IPS DF 6.9 (cell line): ENCODE data around the gene SLC35E1.

Source experiments
- DNase-seq: peaks from one replicate; pipeline ENCODE4 v3.0.0-alpha.2; 2013; ENCODE audit warnings: low read depth, low spot score
- H3K27ac ChIP-seq: one replicate; pipeline ENCODE4 v1.5.1; 2013; ENCODE audit warnings: low read length, control low read depth
- H3K27me3 ChIP-seq: 2 replicates; pipeline ENCODE4 v1.6.1; 2013; ENCODE audit warnings: mild to moderate bottlenecking, low read length; ENCODE audit not compliant: control insufficient read depth, insufficient read depth
- H3K36me3 ChIP-seq: 2 replicates; pipeline ENCODE4 v1.6.1; 2013; ENCODE audit warnings: low read length; ENCODE audit not compliant: control insufficient read depth, insufficient read depth
- H3K4me1 ChIP-seq: 2 replicates; pipeline ENCODE4 v1.6.1; 2013; ENCODE audit warnings: low read length; ENCODE audit not compliant: control insufficient read depth, insufficient read depth
- H3K4me3 ChIP-seq: 2 replicates; pipeline ENCODE4 v1.5.1; 2013; ENCODE audit warnings: mild to moderate bottlenecking, low read length
- H3K9me3 ChIP-seq: 2 replicates; pipeline ENCODE4 v1.6.1; 2013; ENCODE audit warnings: low read length, inconsistent platforms; ENCODE audit not compliant: control insufficient read depth, insufficient read depth
- WGBS: extraction: QIAGEN DNeasy Blood & Tissue Kit; methylation state at CpG from one replicate; pipeline ENCODE4 v1.1.7; 2013; ENCODE audit warnings: mixed read lengths, missing lambda C conversion rate; ENCODE audit not compliant: insufficient read length, insufficient coverage; 5-methylcytosine and 5-hydroxymethylcytosine counted together

Gene SLC35E1

DNA sequence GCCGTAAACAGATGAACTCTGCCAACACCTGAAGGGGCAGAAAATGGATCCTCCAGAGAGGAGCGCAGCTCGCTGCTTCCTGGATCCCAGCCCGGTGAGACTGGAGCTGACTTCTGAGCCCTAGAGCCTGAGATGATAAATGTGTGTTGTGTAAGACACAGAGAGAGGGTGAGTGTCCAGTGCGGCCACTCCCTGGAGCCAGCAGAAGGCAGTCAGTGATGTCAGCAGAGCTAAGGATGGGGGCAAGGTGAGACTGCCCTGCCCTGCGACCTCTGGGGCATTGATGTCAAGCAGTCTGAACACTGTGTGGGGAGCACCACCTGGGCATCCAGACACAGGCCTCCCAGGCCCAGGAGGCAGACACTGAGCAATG is 9.7 kb upstream of the SLC35E1 start:
- no peaks in the 10 kb centered on the region for H3K9me3 ChIP-seq
- peaks cover 11% of the 10 kb centered on the region for H3K4me1 ChIP-seq
- no peaks in the 10 kb centered on the region for H3K27me3 ChIP-seq
- H3K36me3 ChIP-seq = peaks cover 7% of the 10 kb centered on the region
- WGBS = no CpG with 5 or more reads among the region's 6 CpGs
- no peak overlapping the region for H3K4me3 ChIP-seq
- no peak overlapping the region for H3K27ac ChIP-seq
- no peak for DNase-seq

DNA sequence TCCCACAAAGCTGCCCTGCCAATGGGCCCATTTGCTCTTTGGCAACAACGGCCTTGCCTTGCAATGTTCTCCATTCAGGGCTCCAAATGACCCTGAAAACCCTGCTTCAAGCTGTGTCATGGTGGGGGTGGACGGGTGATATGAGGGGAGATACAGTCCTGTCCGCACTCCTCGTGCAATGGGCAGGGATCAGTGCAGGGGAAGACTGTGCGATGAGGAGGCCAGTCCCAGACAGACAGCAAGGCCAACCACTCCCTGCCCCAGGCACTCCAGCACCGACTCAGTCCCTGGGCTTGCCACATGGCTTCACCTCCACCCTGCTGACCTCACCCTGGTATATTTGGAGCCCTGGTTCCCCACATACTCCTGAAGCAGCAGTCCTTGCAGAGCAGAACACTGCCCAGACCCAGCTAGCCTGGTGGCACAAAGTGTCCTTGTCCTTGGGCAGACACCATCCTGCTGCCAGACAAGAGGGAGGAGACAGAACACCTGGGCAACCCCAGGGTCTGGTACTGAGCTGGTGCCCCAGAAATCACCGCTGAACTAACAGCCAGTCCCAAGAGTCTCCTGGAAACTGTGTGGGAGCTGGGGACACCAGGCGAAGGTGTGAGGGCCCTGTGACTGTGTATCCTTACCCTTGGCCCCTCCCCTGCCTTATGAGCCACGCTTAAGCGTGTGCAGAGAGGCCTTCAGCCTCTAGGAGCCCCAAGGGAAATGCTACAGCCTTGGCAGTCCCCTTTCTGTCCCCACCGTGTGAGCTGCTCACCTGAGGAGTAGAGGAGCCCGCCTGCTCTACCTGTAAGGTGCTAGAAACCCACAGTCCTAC is 9.1 kb upstream of the SLC35E1 start:
- no CpG with 5 or more reads among the region's 12 CpGs for WGBS
- no peak overlapping the region for H3K27ac ChIP-seq
- DNase-seq = no peak

GRCh38 chr19:16579381-16579780 is 7.2 kb upstream of the SLC35E1 start:
- peaks cover 20% of the 10 kb centered on the region for H3K36me3 ChIP-seq

More for the DNA sequence above, 9.1 kb upstream of the SLC35E1 start:
- H3K4me3 ChIP-seq = no peak overlapping the region
- no peaks in the 10 kb centered on the region for H3K27me3 ChIP-seq
- H3K9me3 ChIP-seq = no peaks in the 10 kb centered on the region
- peaks cover 8% of the 10 kb centered on the region for H3K4me1 ChIP-seq
- peaks cover 13% of the 10 kb centered on the region for H3K36me3 ChIP-seq

DNA sequence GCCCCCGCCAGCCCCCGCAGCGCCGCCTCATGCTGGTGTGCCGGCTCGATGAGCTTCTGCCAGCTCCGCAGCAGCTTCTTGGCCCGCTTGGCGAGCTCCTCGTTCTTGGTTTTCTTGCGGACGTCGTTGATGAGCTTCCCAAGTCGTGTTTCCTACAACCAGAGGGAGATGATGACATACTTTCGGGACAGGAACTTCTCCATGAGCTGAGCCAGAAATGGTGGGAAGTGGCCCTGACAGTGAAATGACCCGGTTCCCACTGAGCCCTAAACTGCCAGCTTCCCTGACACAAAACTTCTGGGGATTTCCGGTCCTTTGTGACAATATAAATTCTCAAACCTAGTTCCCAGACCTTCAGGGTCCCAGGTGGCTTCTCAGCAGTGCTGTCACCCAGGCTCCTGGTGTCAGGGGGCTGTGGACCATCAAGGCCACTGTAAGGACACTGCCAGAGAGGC is 5.3 kb upstream of the SLC35E1 start:
- Histone ChIP-seq H3K36me3 (peaks cover 20% of the 10 kb centered on the region), H3K4me3 (no peak overlapping the region), H3K4me1 (no peaks in the 10 kb centered on the region), H3K27ac (no peak overlapping the region), H3K27me3 (no peaks in the 10 kb centered on the region), H3K9me3 (no peaks in the 10 kb centered on the region)
- no peak for DNase-seq
- WGBS = no CpG with 5 or more reads among the region's 17 CpGs

More at GRCh38 chr19:16579381-16579780, 7.2 kb upstream of the SLC35E1 start:
- no CpG with 5 or more reads among the region's 4 CpGs for WGBS
- DNase-seq = no peak
- Histone ChIP-seq H3K9me3 (no peaks in the 10 kb centered on the region), H3K4me1 (peaks cover under 1% of the 10 kb centered on the region), H3K27me3 (no peaks in the 10 kb centered on the region), H3K27ac (no peak overlapping the region), H3K4me3 (no peak overlapping the region)

- WGBS = no CpG with 5 or more reads among the region's 52 CpGs
- Histone ChIP-seq H3K36me3 (peaks cover 20% of the 10 kb centered on the region), H3K4me1 (no peaks in the 10 kb centered on the region), H3K9me3 (no peaks in the 10 kb centered on the region), H3K4me3 (no peak overlapping the region), H3K27ac (no peak overlapping the region), H3K27me3 (no peaks in the 10 kb centered on the region)
- DNase-seq = no peak
These were observed 4.7 kb upstream of the SLC35E1 start for GRCh38 chr19:16576690-16577530.

- Histone ChIP-seq H3K36me3 (peaks cover 20% of the 10 kb centered on the region), H3K27ac (no peak overlapping the region), H3K27me3 (no peaks in the 10 kb centered on the region)
These were observed 3.9 kb upstream of the SLC35E1 start for GRCh38 chr19:16575861-16576689.

GRCh38 chr19:16575282-16575681 is 3.1 kb upstream of the SLC35E1 start:
- H3K9me3 ChIP-seq = no peaks in the 10 kb centered on the region
- no peak for DNase-seq
- no peak overlapping the region for H3K4me3 ChIP-seq
- no peaks in the 10 kb centered on the region for H3K4me1 ChIP-seq
- no CpG with 5 or more reads among the region's 2 CpGs for WGBS
- H3K27me3 ChIP-seq = no peaks in the 10 kb centered on the region
- peaks cover 20% of the 10 kb centered on the region for H3K36me3 ChIP-seq
- no peak overlapping the region for H3K27ac ChIP-seq

More at GRCh38 chr19:16575861-16576689, 3.9 kb upstream of the SLC35E1 start:
- H3K9me3 ChIP-seq = no peaks in the 10 kb centered on the region
- no CpG with 5 or more reads among the region's 48 CpGs for WGBS
- no peaks in the 10 kb centered on the region for H3K4me1 ChIP-seq
- H3K4me3 ChIP-seq = no peak overlapping the region
- DNase-seq = no peak

- no peaks in the 10 kb centered on the region for H3K9me3 ChIP-seq
- H3K27ac ChIP-seq = no peak overlapping the region
- no peak overlapping the region for H3K4me3 ChIP-seq
- H3K36me3 ChIP-seq = peaks cover 18% of the 10 kb centered on the region
- H3K27me3 ChIP-seq = no peaks in the 10 kb centered on the region
- DNase-seq = no peak
- H3K4me1 ChIP-seq = no peaks in the 10 kb centered on the region
These were observed 1.7 kb upstream of the SLC35E1 start for GRCh38 chr19:16573925-16574324.

- WGBS = no CpG with 5 or more reads among the region's 13 CpGs
- Histone ChIP-seq H3K27ac (no peak overlapping the region), H3K27me3 (no peaks in the 10 kb centered on the region), H3K9me3 (no peaks in the 10 kb centered on the region), H3K36me3 (peaks cover 16% of the 10 kb centered on the region), H3K4me3 (peak overlapping the region; percentile 52; the same call in 1 of the 2 replicates), H3K4me1 (no peaks in the 10 kb centered on the region)
- DNase-seq = no peak
These were observed 1.1 kb upstream of the SLC35E1 start for GRCh38 chr19:16573296-16573695.

DNA sequence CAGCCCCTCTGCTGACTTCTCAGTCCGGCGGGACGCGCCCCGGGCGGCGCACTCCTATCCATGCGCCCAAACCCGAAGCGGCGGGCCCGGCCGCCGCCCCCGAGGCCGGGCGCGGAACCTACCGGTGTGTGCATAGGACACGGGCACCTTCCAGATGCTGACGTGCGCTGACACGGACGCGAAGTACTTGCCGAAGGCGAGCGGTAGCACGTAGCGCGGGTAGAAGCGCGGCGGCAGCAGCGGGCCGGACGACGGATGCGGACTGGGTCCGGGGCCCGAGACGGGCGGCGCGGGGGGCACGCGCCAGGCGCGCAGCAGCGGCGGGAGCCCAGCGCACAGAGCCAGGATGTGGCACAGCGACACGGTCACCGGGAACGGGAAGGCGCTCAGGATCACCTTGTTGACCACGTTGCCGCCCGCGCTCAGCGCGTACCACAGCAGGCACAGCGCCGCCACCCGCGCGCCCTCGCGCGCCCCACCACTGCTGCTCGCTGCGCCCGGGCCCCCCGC is 338 bp downstream of the SLC35E1 start:
- no peak overlapping the region for H3K27ac ChIP-seq
- H3K27me3 ChIP-seq = no peaks in the 10 kb centered on the region
- peaks cover 21% of the 10 kb centered on the region for H3K36me3 ChIP-seq
- peak overlapping the region; percentile 86 for H3K4me3 ChIP-seq
- DNase-seq = no peak
- no CpG with 5 or more reads among the region's 75 CpGs for WGBS
- no peaks in the 10 kb centered on the region for H3K4me1 ChIP-seq
- no peaks in the 10 kb centered on the region for H3K9me3 ChIP-seq
